ENCODE data around the gene RHBDF2. TPM values are rescaled to one million over a fixed set of nuclear protein-coding genes. Genes with fewer than 3 reads are reported as not detected.

The RHBDF2 gene
- total RNA-seq, 1 donor from 2014 or later = 30.7 TPM

GRCh38 chr17:76432004-76432403, 69.2 kb downstream of the RHBDF2 start:
- Histone ChIP-seq H3K4me1 (ENCODE audit: insufficient read depth, low read length) (no peaks in the 10 kb centered on the region), H3K27ac (ENCODE audit: low read depth, low read length) (no peak overlapping the region), H3K36me3 (ENCODE audit: insufficient read depth, low read length) (no peaks in the 10 kb centered on the region), H3K9me3 (ENCODE audit: insufficient read depth, low read depth, low read length) (no peaks in the 10 kb centered on the region), H2AFZ (ENCODE audit: low read depth, low read length) (no peak overlapping the region), H3K4me2 (ENCODE audit: low read length) (no peak overlapping the region), H3K27me3 (ENCODE audit: insufficient read depth, low read length) (no peaks in the 10 kb centered on the region), H3K9ac (ENCODE audit: low read length) (no peak overlapping the region), H3K4me3 (ENCODE audit: insufficient read depth, low read depth, low read length) (no peak overlapping the region), H4K20me1 (ENCODE audit: insufficient read depth, low read length) (peaks cover 88% of the 10 kb centered on the region), H3K79me2 (ENCODE audit: insufficient read depth, low read length) (peaks cover 78% of the 10 kb centered on the region)
- DNase-seq (ENCODE audit: low read depth) = no peak
- no peak overlapping the region for H3K27ac Mint-ChIP-seq (ENCODE audit: unreplicated experiment)
- no peaks in the 10 kb centered on the region for H3K36me3 Mint-ChIP-seq (ENCODE audit: low read depth, unreplicated experiment)
- H3K4me1 Mint-ChIP-seq (ENCODE audit: low read depth, unreplicated experiment) = peaks cover 14% of the 10 kb centered on the region
- H3K9me3 Mint-ChIP-seq (ENCODE audit: unreplicated experiment) = no peaks in the 10 kb centered on the region
- TF ChIP-seq, protein P1, sequence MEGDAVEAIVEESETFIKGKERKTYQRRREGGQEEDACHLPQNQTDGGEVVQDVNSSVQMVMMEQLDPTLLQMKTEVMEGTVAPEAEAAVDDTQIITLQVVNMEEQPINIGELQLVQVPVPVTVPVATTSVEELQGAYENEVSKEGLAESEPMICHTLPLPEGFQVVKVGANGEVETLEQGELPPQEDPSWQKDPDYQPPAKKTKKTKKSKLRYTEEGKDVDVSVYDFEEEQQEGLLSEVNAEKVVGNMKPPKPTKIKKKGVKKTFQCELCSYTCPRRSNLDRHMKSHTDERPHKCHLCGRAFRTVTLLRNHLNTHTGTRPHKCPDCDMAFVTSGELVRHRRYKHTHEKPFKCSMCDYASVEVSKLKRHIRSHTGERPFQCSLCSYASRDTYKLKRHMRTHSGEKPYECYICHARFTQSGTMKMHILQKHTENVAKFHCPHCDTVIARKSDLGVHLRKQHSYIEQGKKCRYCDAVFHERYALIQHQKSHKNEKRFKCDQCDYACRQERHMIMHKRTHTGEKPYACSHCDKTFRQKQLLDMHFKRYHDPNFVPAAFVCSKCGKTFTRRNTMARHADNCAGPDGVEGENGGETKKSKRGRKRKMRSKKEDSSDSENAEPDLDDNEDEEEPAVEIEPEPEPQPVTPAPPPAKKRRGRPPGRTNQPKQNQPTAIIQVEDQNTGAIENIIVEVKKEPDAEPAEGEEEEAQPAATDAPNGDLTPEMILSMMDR (IDR thresholded peaks at IDR 0.05; ENCODE audit: insufficient read depth, low read depth, low read length) = no peak
- no peak for TF ChIP-seq EZH2 (IDR thresholded peaks at IDR 0.05; ENCODE audit: insufficient read depth, low read length)
- no peaks in the 10 kb centered on the region for H3K27me3 Mint-ChIP-seq (ENCODE audit: low read depth, unreplicated experiment)
- no peak overlapping the region for H3K4me3 Mint-ChIP-seq (ENCODE audit: unreplicated experiment)
- FAIRE-seq = no peak

- Mint-ChIP-seq H3K9me3 (ENCODE audit: unreplicated experiment) (no peaks in the 10 kb centered on the region), H3K27me3 (ENCODE audit: low read depth, unreplicated experiment) (no peaks in the 10 kb centered on the region), H3K27ac (ENCODE audit: unreplicated experiment) (no peak overlapping the region), H3K4me1 (ENCODE audit: low read depth, unreplicated experiment) (peaks cover 19% of the 10 kb centered on the region), H3K4me3 (ENCODE audit: unreplicated experiment) (no peak overlapping the region), H3K36me3 (ENCODE audit: low read depth, unreplicated experiment) (no peaks in the 10 kb centered on the region)
- TF ChIP-seq EZH2 (IDR thresholded peaks at IDR 0.05; ENCODE audit: insufficient read depth, low read length) = no peak
- TF ChIP-seq, protein P1 (IDR thresholded peaks at IDR 0.05; ENCODE audit: insufficient read depth, low read depth, low read length) = no peak
- no peak for FAIRE-seq
- Histone ChIP-seq H3K4me2 (ENCODE audit: low read length) (no peak overlapping the region), H2AFZ (ENCODE audit: low read depth, low read length) (no peak overlapping the region), H3K36me3 (ENCODE audit: insufficient read depth, low read length) (no peaks in the 10 kb centered on the region), H4K20me1 (ENCODE audit: insufficient read depth, low read length) (peaks cover 89% of the 10 kb centered on the region), H3K4me3 (ENCODE audit: insufficient read depth, low read depth, low read length) (no peak overlapping the region), H3K79me2 (ENCODE audit: insufficient read depth, low read length) (peaks cover 78% of the 10 kb centered on the region), H3K27ac (ENCODE audit: low read depth, low read length) (no peak overlapping the region), H3K9ac (ENCODE audit: low read length) (no peak overlapping the region), H3K4me1 (ENCODE audit: insufficient read depth, low read length) (no peaks in the 10 kb centered on the region), H3K9me3 (ENCODE audit: insufficient read depth, low read depth, low read length) (no peaks in the 10 kb centered on the region), H3K27me3 (ENCODE audit: insufficient read depth, low read length) (no peaks in the 10 kb centered on the region)
- DNase-seq (ENCODE audit: low read depth) = no peak
These were observed 69.7 kb downstream of the RHBDF2 start for GRCh38 chr17:76431509-76431908.

DNA sequence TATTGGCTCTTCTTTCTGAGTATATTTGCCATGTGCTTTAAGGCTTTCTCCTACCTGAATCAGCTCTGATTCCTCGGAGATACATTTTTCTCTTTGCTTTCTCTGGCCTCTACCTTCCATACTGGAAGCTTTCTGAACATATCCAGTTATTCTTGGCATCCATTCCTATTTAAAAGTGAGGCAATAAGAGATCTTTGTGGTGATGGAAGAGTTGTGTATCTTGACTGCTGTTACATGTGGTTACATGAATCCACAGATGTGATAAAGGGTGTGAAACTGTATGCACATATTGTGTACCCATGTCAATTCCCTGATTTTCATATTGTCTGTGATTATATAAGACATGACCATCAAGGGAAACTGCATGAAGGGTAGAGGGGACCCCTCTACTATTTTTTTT, 72.7 kb downstream of the RHBDF2 start:
- Histone ChIP-seq H4K20me1 (ENCODE audit: insufficient read depth, low read length) (peaks cover 75% of the 10 kb centered on the region), H3K27ac (ENCODE audit: low read depth, low read length) (no peak overlapping the region), H2AFZ (ENCODE audit: low read depth, low read length) (no peak overlapping the region), H3K9me3 (ENCODE audit: insufficient read depth, low read depth, low read length) (no peaks in the 10 kb centered on the region), H3K4me1 (ENCODE audit: insufficient read depth, low read length) (no peaks in the 10 kb centered on the region), H3K4me3 (ENCODE audit: insufficient read depth, low read depth, low read length) (no peak overlapping the region), H3K79me2 (ENCODE audit: insufficient read depth, low read length) (peaks cover 58% of the 10 kb centered on the region), H3K4me2 (ENCODE audit: low read length) (no peak overlapping the region), H3K36me3 (ENCODE audit: insufficient read depth, low read length) (no peaks in the 10 kb centered on the region), H3K27me3 (ENCODE audit: insufficient read depth, low read length) (no peaks in the 10 kb centered on the region), H3K9ac (ENCODE audit: low read length) (no peak overlapping the region)
- FAIRE-seq (no peak), DNase-seq (ENCODE audit: low read depth) (no peak)
- Mint-ChIP-seq H3K4me3 (ENCODE audit: unreplicated experiment) (no peak overlapping the region), H3K27ac (ENCODE audit: unreplicated experiment) (no peak overlapping the region), H3K4me1 (ENCODE audit: low read depth, unreplicated experiment) (peaks cover 19% of the 10 kb centered on the region), H3K36me3 (ENCODE audit: low read depth, unreplicated experiment) (no peaks in the 10 kb centered on the region), H3K27me3 (ENCODE audit: low read depth, unreplicated experiment) (no peaks in the 10 kb centered on the region), H3K9me3 (ENCODE audit: unreplicated experiment) (no peaks in the 10 kb centered on the region)
- TF ChIP-seq EZH2 (IDR thresholded peaks at IDR 0.05; ENCODE audit: insufficient read depth, low read length) = no peak
- TF ChIP-seq, protein P1 (IDR thresholded peaks at IDR 0.05; ENCODE audit: insufficient read depth, low read depth, low read length) = no peak
